Suppressor macrophage treated with lipopolysaccharide for 1 hour (primary cell): Measurements from ENCODE around the gene ZDHHC14.
"Not testable (repeated sequence)": the region's sequence is repeated elsewhere in the genome, so short reads cannot be mapped to it uniquely, and the experiment has no call there.

Experiments
- DNase-seq, 3 donors: peaks; one replicate each; pipeline ENCODE4 v3.0.0-alpha.2; 2020 to 2022

ZDHHC14 gene

GRCh38 chr6:157556671-157557430, 175.9 kb downstream of the ZDHHC14 start:
- DNase-seq, result no peak

DNA sequence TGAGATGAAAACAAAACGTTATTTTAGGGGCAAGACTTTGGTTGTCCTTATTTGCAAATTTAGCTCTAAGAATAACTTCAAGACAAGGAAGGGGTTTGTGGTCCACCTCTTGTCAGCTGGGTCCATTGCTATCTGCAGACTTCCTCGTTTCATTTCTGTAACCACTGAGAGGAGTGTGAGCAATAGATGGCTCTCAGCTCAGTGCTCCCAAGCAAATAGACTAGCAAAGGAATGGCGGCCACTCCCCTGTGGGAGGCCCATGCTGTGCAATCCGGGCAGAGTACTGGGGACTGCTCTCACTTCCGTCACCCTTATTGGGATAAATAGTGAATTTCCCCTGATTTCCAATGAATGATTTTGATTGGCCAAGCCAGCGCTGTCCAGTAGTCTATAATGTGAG, 176.6 kb downstream of the ZDHHC14 start:
- DNase-seq, result peak in 1 of 3 donors; percentile 10

- no peak for DNase-seq
These were observed 177.1 kb downstream of the ZDHHC14 start for GRCh38 chr6:157558049-157558448.

- no peak for DNase-seq
These were observed 177.7 kb downstream of the ZDHHC14 start for GRCh38 chr6:157558487-157559200.

DNA sequence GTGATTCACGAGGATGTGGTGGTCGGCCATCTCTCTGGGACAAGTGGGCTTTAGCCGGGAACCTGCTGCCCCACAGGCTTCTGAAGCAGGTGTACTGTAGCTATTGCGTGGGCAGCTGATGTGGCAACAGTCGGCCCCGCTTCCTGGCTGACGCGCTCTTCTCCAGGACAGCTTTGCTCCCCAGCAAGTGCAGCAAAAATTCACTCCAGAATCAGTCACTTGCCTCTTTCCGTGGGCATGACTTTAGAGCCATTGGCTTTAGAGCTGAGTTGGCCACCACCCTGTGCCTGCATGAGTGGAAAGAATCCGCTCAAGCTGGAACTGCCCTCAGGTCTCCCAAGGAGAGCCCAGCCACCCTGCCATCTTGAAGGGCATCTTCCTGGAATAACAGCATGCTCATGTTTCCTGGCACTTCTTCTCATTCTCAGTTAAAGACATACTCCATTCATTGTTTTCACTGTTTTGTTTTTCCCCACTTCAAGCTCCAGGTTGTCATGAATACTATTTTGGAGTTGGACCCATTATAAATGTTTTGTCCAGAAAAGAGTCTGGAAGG, 178.3 kb downstream of the ZDHHC14 start:
- DNase-seq, result no peak

DNA sequence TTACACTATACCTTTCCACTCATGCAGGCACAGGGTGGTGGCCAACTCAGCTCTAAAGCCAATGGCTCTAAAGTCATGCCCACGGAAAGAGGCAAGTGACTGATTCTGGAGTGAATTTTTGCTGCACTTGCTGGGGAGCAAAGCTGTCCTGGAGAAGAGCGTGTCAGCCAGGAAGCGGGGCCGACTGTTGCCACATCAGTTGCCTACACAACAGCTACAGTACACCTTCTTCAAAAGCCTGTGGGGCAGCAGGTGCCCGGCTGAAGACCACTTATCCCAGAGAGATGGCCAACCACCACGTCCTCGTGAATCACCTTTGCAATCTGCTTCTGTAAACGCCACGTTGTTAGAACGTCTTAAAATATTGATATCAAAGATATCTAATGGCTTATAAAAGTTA, 179.1 kb downstream of the ZDHHC14 start:
- DNase-seq, result not testable (repeated sequence)

DNA sequence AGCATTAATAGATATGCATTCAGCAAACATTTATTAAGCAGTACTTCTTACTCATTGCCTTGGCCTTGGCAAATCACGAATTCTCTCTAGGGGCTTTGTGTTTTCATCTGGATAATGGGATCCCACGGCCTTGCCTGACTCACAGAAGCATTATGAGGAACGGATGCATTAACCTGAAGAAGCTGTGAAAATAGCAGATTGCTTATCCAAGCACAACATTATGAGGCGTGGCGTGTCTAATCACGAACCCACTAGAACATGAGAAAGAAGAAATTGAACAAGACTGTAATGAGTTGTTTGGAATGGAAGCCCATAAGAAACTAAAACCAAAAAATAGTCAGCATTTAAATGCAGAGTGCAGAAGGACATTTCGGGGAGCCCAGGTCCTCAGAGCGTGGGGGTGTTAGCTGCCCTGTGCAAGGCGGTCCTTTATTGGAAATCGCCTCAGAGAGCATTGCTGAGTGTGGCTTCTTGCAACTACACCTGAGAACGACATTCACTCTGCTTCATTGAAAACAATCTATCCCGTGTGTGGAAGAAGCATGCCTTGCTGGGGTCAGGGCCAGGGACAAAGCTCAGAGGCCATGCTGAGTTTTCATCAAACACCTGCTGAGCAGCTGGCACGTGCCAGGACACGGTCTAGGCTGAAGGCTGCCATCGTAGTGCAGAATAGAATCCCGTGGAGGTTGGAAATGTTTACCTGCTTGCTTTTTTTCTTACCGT, 179.9 kb downstream of the ZDHHC14 start:
- no peak for DNase-seq

GRCh38 chr6:157561414-157561790, 180.4 kb downstream of the ZDHHC14 start:
- DNase-seq, result no peak

DNA sequence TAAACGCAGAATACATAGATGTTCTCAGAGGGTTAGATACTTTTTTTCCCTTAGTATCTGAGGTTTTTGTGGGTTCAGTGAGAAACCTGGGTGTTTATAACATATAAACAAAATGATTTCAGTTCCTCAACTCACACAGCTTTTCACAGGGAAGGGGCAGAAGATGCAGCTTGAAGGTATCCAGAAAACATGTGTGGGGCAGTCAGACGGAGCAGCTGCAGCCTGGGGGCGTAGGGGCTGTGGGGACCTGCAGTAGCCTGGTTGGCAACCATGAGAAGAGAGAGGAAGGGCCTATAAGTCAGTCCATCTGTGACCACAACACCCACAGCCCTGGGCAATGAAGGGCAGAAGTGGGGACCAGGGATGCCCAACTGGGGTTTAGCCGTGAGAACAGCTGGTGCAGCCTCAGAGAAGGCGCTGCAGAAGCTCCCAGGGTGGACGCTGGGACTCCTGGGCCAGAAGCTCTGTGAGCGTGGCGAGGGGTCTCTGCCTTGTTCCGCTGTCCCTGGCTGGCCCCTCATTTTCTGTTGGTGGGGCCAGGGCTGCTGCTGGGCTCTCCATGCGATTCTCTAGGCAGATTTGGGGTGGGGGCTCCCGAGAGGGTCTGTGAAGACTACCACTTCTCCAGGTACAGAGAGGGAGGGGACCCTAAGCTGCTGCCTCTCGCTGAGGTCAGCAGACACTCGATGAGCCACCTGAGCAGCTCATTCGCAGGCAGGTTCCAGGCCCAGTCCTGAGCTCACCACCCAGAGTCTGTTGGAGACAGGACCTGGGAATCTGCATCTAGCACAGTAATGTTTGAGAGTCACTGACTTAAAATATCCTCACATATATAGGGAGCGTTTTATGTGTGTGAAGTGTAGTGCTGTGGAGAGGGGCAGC, 181.2 kb downstream of the ZDHHC14 start:
- no peak for DNase-seq

GRCh38 chr6:157562997-157563396, 182.0 kb downstream of the ZDHHC14 start:
- no peak for DNase-seq

DNA sequence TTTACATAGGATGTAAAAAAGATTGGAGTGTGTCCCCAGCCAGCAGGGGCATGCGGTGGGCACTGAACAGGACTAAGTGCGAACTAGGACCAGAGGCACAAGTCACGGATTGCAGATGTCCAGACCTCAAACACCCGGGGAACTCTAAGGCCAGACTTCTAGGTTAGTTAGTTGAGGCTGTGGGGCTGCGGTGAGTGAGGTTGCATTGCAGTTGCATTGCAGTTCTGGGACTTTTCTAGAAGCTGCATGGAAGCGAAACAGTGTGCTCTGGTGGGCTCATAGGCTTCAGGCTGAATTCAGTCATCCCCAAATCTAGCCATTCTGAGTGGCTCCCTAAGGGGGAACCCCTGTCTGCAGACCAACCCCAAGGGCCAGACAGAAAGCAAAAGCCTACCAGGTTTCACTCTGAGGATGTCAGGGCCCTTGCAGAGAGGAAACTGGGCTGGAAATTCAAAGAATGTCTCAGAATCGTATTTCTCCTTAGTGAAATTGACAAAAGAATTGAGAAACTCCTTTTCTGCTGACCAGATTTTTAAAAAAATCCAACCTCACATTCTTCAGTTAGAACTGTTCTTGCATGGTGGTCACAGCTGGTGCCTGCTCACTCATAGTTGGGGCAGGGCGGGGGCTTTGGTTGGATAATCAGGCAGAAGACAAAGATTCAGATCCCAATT, 182.8 kb downstream of the ZDHHC14 start:
- DNase-seq, result no peak

DNA sequence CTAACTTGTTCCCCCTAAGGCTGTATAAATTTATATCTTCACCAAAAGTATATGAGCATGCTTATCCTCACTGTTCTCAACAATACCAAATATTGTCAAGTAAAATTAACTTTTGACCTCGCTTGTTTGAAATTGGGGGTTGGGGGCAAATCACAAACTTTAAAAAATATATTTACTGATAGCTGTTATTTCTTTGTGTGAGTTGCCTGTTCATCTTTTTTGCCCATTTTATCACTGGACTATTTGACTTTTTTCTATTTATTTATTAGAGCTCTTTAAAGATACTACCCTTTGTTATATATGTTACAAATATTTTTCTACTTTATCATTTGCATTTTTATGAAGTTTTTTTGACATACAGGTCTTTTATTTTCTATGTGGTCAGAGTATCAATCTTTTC, 187.7 kb downstream of the ZDHHC14 start:
- DNase-seq, result no peak

GRCh38 chr6:157569543-157569942, 188.6 kb downstream of the ZDHHC14 start:
- no peak for DNase-seq

DNA sequence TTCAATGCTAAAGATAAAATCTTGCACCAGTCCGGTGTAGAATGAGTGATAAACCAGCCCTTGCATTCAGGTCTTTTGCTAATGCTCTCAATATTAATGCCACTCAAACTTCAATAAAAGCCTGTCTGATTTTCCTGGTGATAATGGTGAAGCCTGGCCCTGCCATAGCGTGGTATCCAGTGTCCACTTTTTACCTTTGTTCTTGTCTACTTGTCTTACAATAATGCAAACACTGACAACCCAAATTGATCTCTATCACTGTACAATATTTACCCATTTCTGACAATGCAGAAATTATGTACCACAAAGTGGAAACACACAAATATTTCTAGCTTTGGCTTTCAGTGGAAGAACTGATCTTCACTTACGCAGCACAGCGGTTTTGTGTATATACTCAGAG, 189.1 kb downstream of the ZDHHC14 start:
- no peak for DNase-seq

- DNase-seq, result no peak
These were observed 189.8 kb downstream of the ZDHHC14 start for GRCh38 chr6:157570752-157571151.

DNA sequence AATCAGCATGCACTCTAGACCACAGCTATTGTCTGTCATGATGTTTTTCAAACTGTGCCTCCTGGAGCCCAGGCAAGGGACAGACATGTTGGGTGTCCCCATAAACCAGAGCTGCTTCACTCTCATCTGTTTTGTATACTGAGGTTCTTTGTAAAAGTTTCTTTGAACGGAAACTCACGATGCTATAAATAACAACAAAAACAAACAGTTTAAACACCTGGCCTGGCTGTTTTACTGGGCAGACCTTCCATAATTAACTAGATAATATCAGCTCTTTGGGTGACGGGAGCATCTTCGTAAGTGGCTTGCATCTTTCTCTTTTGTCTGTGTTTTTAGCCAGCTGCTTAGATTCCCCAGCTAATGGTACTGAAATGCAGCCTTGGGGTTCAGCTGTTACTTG, 190.3 kb downstream of the ZDHHC14 start:
- DNase-seq, result no peak

DNA sequence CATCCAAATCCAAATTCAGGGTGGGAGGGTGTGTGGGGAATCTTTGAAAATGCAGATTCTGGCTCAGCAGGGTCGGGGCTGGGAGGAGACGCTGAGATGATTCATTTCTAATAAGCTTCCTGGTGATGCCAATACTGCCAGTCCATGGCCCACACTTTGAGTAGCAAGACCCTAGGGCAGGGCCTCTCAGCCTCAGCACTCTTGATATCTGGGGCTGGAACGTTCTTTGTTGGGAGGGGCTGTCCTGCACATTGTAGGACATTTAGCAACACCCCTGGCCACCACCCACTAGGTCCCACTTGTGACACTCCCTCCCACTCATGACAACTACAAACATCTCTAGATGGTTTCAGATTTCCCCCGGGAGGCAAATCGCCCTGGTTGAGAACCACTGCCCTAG, 191.0 kb downstream of the ZDHHC14 start:
- DNase-seq, result no peak

DNA sequence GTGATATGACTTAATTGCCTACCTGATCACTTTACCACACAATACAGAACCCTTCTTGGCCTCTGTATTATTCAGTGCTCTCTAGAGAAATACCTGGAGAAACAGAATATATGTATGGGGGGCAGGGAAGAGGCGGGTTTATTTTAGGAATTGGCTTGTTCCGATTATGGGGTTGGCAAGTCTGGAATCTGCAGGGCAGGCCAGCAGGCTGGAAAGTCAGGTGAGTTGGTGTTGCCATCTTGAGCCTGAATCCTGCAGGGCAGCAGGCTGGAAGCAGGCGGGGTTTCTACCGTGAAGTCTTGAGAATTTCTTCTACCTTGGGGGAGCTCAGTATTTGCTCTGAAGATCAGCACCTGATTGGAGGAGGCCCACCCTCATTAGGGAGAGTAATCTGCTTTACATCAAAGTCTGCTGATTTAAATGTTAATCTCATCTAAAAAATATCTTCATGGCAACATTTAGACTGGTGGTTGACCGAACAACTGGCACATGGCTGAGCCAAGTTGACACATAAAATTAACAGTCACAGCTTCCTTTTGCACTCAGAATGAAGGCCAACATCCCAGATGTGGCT, 193.9 kb downstream of the ZDHHC14 start:
- DNase-seq, result no peak

- no peak for DNase-seq
These were observed 194.6 kb downstream of the ZDHHC14 start for GRCh38 chr6:157575436-157576145.

DNA sequence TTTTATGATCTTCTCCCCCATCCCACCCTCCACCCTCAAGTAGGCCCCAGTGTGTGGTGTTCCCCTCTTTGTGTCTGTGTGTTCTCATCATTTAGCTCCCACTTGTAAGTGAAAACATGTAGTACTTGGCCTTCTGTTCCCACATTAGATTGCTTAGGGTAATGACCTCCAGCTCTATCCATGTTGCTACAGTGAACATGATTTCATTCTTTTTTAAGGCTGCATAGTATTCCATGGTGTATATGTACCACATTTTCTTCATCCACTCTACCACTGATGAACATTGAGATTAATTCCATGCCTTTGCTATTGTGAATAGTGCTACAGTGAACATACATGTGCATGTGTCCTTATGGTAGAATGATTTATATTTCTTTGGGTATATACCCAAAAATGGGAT, 196.0 kb downstream of the ZDHHC14 start:
- DNase-seq, result not testable (repeated sequence)

DNA sequence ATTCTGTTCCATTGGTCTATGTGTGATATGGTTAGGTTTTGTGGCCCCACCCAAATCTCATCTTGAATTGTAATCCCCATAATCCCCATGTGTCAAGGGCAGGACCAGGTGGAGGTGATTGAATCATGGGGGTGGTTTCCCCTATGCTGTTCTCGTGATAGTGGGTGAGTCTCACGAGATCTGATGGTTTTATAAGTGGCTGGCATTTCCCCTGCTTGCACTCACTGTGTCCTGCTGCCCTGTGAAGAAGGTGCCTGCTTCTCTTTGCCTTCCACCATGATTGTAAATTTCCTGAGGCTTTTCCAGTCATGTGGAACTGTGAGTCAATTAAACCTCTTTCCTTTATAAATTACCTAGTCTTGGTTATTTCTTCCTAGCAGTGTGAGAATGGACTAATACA, 197.5 kb downstream of the ZDHHC14 start:
- not testable (repeated sequence) for DNase-seq
